ENCODE measurements around the gene LYRM2.

Gene LYRM2

DNA sequence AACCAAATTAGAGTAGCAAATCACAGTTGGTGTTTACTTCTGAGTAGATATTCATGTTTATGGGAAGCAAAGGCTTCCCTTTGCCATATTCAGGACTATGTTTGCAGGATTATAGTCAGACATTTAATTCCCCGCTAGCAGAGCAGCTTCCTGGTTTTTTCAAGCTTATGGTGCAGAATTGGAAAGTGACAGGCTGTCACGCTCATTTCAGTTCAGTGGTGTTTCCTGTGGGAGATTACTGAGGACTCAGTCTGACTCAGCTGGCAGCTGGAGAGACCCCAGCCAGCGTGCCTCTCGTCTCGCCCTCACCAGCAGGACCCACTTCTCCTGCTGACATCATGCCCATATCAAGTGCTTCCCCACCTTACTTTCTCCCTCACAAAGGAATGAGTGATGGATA lies 85.1 kb downstream of the LYRM2 start:
- no peak for DNase-seq

DNA sequence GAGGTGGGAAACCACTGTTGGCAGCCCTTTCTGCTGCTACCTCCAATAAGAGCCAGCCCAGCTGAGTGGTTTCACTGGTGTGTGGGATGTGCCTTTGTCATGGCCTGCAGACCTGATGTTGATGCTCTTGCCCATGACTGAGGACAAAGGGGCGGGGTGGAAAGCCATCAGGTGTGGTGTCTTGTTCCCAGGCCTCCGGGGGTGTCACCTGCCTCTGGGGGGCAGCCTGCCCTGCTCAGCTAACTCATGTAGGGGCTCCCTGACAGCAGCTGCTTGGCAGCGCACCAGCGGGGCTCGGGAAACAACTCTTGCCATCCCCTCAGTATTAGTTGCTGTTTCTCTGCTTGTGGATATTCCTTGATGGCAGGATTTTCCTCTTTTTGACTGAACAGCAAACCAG lies 91.3 kb downstream of the LYRM2 start:
- DNase-seq = no peak

DNA sequence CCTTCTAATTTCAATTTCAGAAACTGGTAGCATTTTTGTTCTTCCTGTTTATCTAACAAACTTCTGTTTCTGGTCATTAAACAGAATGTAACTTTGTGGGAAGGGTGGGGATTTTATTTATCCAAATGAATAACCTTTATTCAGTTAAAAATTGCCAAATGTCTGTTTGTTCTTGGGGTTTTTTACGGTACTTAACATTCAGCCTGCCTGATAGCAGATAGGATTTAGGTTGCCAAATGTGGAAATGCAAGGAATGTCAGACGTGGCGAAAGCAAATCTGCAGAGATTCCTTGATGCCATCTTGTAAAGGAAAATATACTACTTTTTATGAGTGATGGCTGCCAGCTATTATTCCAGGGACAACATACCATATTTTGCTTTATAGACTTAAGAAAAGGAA lies 95.7 kb downstream of the LYRM2 start:
- no peak for DNase-seq

DNA sequence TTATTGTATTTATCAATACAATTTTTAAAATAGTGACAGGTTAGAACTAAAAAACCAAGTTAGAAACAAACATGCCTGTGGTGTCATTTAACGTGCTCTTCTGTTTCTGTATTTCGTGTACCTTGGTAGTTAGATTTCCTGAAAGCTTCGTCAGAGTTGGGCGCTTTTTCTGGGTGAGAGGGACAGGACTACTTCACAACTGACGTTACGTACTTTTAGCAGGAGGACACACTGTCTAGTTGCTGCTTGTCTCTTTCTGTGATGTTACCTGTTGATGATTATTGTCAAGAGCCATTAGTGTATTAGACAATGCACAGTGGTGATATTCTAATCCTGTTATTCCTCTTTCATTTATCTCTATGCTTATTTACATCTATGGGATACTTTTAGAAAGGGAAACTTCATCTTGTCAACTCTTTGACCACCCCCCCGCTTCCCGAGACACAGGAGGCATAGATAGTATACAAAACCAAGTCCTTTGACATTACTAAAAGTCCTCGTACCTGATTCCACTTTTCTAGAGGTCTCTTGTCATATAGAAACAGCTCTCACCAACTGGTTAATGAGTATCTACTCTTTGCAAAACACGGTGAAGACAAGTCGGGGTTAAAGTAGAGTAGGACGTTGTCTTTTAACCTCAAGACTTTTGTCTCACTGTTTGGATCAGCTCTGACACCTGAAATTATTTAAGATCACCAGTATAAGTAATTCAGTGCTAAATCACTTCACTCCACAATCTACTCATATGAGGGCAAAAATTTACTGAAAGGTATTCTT lies 96.3 kb downstream of the LYRM2 start:
- no peak for DNase-seq

DNA sequence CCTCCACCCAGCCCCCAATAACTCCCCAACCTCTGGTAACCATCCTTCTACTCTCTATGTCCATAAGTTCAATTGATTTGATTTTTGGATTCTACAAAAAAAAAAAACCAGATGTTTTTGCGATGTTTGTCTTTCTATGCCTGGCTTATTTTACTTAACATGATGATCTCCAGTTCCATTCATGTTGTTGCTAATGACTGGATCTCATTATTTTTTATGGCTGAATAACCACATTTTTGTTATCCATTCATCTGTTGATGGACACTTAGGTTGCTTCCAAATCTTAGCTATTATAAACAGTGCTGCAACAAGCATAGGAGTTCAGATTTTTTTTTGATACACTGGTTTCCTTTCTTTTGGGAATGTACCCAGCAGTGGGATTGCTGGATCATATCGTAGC lies 98.8 kb downstream of the LYRM2 start:
- no peak for DNase-seq

DNA sequence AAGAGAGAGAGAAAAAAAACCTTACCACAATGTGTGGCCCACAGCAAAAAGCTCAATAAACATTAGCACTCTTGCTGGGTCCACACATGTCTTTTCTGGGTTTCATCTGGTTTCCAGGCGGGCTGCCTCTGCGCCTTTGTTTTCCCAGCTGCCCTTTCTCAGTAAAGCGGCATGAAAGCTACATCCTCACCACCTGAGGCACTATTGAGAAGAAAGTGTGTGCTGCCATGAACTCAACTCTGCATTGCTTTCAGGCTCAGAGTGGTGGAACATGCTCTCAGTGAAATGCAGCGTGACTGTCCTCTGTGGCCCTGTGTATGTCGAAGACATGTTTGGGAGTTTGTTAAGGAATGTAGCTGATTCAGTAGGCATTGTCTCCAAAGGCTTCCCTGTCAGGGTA lies 102.3 kb downstream of the LYRM2 start:
- no peak for DNase-seq

DNA sequence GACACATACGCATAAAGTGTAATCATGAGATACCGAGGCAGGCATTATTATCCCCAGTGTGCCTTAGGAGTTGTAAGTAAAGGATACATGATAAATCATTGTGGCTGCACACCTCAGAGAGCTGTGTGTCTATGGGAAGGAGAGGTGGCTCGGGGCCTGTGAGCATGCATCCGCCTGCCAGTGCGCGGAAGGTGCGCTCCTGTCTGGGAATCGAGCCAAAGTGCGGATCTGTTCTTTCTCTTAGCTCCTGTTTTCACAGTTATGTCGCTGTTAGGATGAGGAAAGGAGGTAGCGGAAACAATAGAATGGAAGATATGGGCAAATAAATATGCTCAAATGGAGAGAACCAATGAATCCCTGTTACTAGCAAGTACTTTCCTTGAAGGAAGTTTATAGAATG lies 107.6 kb downstream of the LYRM2 start:
- DNase-seq = no peak

DNA sequence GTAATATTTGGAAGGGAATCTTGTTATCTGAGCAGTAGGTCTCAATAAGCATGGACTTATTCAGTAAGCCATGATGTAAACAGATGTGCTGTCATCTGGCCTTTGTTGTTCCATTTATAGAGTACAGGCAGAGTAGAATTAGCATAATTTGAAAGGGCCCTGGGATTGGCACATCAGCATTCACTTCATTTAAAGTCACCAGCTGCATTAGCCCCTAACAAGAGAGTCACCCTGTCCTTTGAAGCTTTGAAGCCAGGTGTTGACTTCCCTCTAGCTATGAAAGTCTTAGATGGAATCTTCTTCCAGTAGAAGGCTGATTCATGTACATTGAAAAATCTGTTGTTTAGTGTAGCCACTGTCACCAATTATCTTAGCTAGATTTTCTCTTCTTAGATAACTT lies 109.7 kb downstream of the LYRM2 start:
- no peak for DNase-seq

DNA sequence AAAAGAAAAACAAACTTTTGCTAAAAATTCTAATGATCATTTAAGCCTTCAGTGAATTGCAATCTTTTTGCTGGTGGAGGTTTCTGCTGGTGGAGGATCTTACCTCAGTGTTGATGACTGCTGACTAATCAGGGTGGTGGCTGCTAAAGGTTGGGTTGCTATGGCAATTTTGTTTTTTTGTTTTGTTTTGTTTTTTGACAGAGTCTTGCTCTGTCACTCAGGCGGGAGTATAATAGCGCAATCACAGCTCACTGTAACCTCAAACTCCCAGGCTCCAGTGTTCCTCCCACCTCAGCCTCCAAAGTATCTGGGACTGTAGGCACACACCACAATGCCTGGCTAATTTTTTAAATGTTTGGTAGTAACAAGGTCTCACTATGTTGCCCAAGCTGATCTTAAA lies 110.9 kb downstream of the LYRM2 start:
- DNase-seq = no peak

DNA sequence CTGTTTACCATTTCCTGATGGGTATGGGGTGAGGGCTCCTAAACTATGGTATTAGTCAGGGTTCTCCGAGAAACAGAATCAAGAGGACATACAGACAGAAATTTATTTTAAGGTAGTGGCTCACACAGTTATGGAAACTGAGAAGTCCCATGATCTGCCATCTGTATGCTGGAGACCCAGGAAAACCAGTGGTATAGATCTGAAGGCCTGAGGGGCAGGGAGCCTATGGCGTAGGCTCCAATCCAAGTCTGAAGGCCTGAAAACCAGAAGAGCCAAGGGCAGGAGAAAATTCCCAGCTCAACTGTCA lies 112.0 kb downstream of the LYRM2 start:
- no peak for DNase-seq

DNA sequence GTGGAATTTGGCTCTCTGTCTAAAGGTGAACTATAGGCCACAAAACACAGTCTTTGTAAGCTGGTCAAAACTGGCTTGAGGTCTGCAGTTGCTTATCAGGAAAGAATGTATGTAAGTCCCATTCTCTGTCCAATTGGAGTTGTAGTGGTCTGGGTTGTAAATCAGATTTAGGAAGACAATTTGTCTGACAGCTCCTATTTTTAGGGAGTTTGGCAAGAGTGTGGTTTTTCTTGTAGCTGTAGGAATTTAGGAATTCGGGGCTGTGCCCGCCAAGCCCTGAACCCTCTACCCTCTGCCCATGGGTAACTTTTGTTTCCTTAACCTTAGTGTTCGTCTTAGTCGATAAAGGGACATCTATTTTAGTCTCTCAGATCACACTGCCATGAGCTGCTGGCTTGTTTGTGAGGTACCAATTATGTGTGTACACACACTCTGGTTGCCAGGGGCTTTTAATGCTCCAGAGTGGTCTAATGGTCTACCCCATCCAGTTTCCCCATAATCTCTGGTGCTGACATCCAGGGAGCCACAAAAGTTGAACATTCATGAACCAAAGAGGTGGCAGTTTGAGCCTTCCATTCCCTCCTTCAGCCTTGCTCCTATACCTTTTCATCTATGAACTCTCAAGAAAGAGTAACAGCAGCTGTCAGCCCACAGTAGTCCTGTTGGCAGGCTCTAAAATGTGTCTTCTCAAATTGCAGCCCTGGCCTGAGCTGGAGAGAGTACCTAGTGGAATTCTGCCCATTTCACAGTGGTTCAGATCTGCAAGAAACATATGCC lies 112.6 kb downstream of the LYRM2 start:
- no peak for DNase-seq

DNA sequence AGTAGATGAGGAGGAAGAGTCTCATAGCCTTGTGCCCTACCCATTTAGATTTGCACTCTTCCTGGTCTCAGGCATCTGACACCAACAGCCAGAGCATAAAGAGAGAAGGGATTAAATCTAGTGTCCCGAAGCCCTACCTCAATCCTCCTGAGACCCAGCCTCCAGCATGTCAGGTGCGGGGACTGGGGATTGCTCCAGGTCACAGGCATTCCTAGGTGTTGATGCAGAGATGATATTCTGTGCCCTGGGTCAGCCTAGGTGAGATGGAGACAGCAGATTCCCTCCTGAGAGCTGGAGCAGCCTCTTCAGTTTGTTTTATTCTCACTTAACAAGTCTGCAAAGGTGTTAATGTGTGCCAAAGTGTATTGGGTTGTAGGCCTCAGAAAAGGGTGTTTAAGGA lies 115.8 kb downstream of the LYRM2 start:
- DNase-seq = no peak

DNA sequence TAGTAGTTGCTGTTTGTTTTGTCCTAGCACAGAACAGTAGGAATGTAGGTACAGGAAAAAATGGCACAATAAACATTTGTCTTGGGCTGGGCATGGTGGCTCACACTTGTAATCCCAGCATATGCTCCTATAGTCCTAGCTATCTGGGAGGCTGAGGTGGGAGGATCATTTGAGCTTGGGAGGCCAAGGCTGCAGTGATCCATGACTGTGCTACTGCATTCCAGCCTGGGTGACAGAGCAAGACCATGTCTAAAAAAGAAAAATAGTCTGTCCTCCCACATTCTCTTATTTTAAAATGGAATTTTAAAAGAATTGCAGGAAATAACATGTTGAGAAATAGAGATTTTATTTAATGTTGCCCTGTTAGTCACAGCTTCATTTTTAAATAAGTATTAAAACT lies 117.8 kb downstream of the LYRM2 start:
- DNase-seq = no peak

DNA sequence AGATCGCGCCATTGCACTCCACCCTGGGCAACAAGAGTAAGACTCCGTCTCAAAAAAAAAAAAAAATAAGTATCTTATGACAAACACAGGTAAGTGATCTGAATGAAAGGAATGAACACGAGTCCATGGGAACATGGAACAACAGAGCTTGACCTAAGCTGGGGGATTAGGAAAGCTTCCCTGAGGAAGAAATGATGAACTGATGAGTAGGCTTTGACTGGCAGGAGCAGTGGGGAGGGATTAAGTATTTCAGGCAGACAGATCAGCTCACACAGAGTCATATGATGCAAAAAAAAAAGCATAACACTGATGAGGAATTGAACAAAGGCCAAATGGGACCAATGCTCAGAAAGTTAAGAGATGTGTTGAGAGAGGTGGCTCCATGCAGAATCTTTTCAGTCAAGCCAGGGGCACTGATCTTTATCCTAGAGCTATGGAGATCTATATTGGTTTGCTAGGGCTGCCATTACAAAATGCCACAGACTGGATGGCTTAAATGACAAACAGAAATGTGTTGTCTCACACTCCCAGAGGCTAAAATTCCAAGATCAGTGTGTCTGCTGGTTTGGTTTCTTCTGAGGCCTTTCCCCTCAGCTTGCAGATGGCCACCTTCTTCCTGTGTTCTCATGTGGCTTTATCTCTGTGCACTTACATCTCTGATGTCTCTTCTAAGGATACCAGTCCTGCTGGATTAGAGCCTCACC lies 120.0 kb downstream of the LYRM2 start:
- DNase-seq = no peak

Measured in hematopoietic multipotent progenitor cell treated with erythropoietin and hydrocortisone succinate and interleukin-3 and kit ligand, for 6 days (in vitro differentiated cells).